MM.1S (cell line): ENCODE measurements around the gene NFIX.

Source experiments
- EZH2 ChIP-seq: fragments of 300-600 bp; sonication (generic); optimal IDR thresholded peaks from 2 replicates; pipeline ENCODE3; 2017; ENCODE audit warnings: low read depth, mild to moderate bottlenecking, antibody characterized with exemption, low read length, mixed read lengths
- EZH2phosphoT487 ChIP-seq: fragments of 300-600 bp; sonication (generic); IDR thresholded peaks from 2 replicates; pipeline ENCODE4 v1.6.1; 2018; ENCODE audit warnings: antibody characterized with exemption, low read length
- TF ChIP-seq, protein P1 (sequence below): fragments of 300-600 bp; sonication (generic); IDR thresholded peaks from 2 replicates; pipeline ENCODE4 v1.5.1; 2016; ENCODE audit warnings: antibody characterized with exemption, low read length, mixed read lengths

DNA sequence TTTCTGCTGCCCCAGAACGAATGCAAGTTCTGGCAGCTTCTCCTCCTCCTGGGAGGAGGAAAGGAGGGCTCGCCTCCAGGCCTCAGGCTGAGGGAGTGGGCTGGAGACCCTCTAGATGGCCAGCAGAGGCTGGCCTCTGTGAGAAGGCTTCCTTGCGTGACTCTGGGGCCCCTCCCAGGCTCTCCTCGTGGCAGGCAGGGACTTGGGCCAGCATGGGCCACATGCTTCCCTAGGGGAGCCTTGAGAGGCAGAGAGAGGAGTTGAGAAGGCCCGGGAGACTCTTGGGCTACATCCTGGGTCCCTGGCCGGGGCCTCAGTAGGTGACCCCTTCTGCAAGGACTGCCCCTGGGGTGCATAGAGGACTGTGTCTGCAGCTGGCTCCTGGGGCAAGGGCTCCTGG lies 81.5 kb downstream of the NFIX start:
- TF ChIP-seq, protein P1, sequence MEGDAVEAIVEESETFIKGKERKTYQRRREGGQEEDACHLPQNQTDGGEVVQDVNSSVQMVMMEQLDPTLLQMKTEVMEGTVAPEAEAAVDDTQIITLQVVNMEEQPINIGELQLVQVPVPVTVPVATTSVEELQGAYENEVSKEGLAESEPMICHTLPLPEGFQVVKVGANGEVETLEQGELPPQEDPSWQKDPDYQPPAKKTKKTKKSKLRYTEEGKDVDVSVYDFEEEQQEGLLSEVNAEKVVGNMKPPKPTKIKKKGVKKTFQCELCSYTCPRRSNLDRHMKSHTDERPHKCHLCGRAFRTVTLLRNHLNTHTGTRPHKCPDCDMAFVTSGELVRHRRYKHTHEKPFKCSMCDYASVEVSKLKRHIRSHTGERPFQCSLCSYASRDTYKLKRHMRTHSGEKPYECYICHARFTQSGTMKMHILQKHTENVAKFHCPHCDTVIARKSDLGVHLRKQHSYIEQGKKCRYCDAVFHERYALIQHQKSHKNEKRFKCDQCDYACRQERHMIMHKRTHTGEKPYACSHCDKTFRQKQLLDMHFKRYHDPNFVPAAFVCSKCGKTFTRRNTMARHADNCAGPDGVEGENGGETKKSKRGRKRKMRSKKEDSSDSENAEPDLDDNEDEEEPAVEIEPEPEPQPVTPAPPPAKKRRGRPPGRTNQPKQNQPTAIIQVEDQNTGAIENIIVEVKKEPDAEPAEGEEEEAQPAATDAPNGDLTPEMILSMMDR: no peak
- no peak for TF ChIP-seq EZH2
- TF ChIP-seq EZH2phosphoT487: no peak
